ENCODE measurements around the gene ABCF2. TPM values are rescaled to one million over a fixed set of nuclear protein-coding genes. Genes with fewer than 3 reads are reported as not detected.

ABCF2 gene
- total and polyA plus RNA-seq, 8 donors = 20.3 to 40.6 (median 25.8) TPM

- Histone ChIP-seq H3K4me3 (no peak overlapping the region), H3K27ac (no peak overlapping the region), H3K36me3 (peaks cover 0 to 11% of the 10 kb centered on the region in 2 donors), H3K27me3 (peaks cover 0 to 40% of the 10 kb centered on the region in 2 donors), H3K9me3 (no peaks in the 10 kb centered on the region), H3K4me1 (no peaks in the 10 kb centered on the region)
- TF ChIP-seq CTCF (IDR thresholded peaks at IDR 0.05) = no peak
- ATAC-seq = no peak
- intact Hi-C loops (cut with DNase I) = no loop called here
- peak in 1 of 4 donors; percentile 25 for DNase-seq
Measured at GRCh38 chr7:151207804-151208203, 19.2 kb downstream of the ABCF2 start.

- peaks cover 0 to 7% of the 10 kb centered on the region in 2 donors for H3K36me3 ChIP-seq
- no peaks in the 10 kb centered on the region for H3K9me3 ChIP-seq
- H3K4me1 ChIP-seq = no peaks in the 10 kb centered on the region
- peaks cover 0 to 40% of the 10 kb centered on the region in 2 donors for H3K27me3 ChIP-seq
- H3K4me3 ChIP-seq = no peak overlapping the region
- DNase-seq = no peak
- ATAC-seq = no peak
- no peak overlapping the region for H3K27ac ChIP-seq
- intact Hi-C loops (cut with DNase I) = no loop called here
- TF ChIP-seq CTCF (IDR thresholded peaks at IDR 0.05) = no peak
Measured at GRCh38 chr7:151207315-151207714, 19.7 kb downstream of the ABCF2 start.

GRCh38 chr7:151206914-151207313 is 20.1 kb downstream of the ABCF2 start:
- no peak overlapping the region for H3K4me3 ChIP-seq
- peaks cover 0 to 3% of the 10 kb centered on the region in 2 donors for H3K36me3 ChIP-seq
- H3K27me3 ChIP-seq = peaks cover 0 to 40% of the 10 kb centered on the region in 2 donors
- no peak for DNase-seq
- peak overlapping the region in 1 of 2 donors; percentile 8 for H3K27ac ChIP-seq
- no peak for ATAC-seq
- no peaks in the 10 kb centered on the region for H3K9me3 ChIP-seq
- no peak for TF ChIP-seq CTCF (IDR thresholded peaks at IDR 0.05)
- intact Hi-C loops (cut with DNase I) = no loop called here
- no peaks in the 10 kb centered on the region for H3K4me1 ChIP-seq

- ATAC-seq = no peak
- intact Hi-C loops (cut with DNase I) = no loop called here
- no peaks in the 10 kb centered on the region for H3K9me3 ChIP-seq
- H3K27me3 ChIP-seq = peaks cover 0 to 40% of the 10 kb centered on the region in 2 donors
- DNase-seq = no peak
- H3K27ac ChIP-seq = no peak overlapping the region
- H3K36me3 ChIP-seq = no peaks in the 10 kb centered on the region
- no peaks in the 10 kb centered on the region for H3K4me1 ChIP-seq
- no peak overlapping the region for H3K4me3 ChIP-seq
- TF ChIP-seq CTCF (IDR thresholded peaks at IDR 0.05) = no peak
Measured at GRCh38 chr7:151205730-151206129, 21.3 kb downstream of the ABCF2 start.

GRCh38 chr7:151204383-151205032 is 22.5 kb downstream of the ABCF2 start:
- intact Hi-C loops (cut with DNase I) = no loop called here
- Histone ChIP-seq H3K4me3 (no peak overlapping the region), H3K27ac (no peak overlapping the region), H3K9me3 (no peaks in the 10 kb centered on the region), H3K4me1 (no peaks in the 10 kb centered on the region), H3K27me3 (peaks cover 0 to 40% of the 10 kb centered on the region in 2 donors), H3K36me3 (no peaks in the 10 kb centered on the region)
- ATAC-seq (peak; percentile 28), DNase-seq (no peak)
- no peak for TF ChIP-seq CTCF (IDR thresholded peaks at IDR 0.05)
